Fibroblast of lung (primary cell): Measurements from ENCODE around the gene PSMG3.

ENCODE experiments used
- CTCF ChIP-seq, 2 donors: IDR thresholded peaks in 1 of 2; conservative IDR thresholded peaks in 1 of 2; 1 replicate in 1 of 2; 2 replicates in 1 of 2; pipeline ENCODE4 v1.5.1; 2011 to 2012; ENCODE audit warnings: low read length in 2 of 2, control low read depth in 1 of 2, inconsistent platforms in 1 of 2, low read depth in 1 of 2, mild to moderate bottlenecking in 1 of 2
- EZH2 ChIP-seq: IDR thresholded peaks from 2 replicates; pipeline ENCODE4 v1.5.1; 2012; ENCODE audit warnings: low read length, control low read depth, mild to moderate bottlenecking; ENCODE audit errors: missing control alignments

- no peak for TF ChIP-seq CTCF (conservative IDR thresholded peaks at IDR 0.05 in 1 of 2, IDR thresholded peaks at IDR 0.05 in 1 of 2; ENCODE audit: low read depth in 1 of 2, low read length in 2 of 2)
- TF ChIP-seq EZH2, result no peak
These were observed 34.8 kb downstream of the PSMG3 start for GRCh38 chr7:1535100-1535458.
